Measurements from ENCODE around the gene CFAP57. TPM values are rescaled to one million over a fixed set of nuclear protein-coding genes. Genes with fewer than 3 reads are reported as not detected.

The CFAP57 gene
- total RNA-seq, 2 experiments from 2014 or later = not detected

DNA sequence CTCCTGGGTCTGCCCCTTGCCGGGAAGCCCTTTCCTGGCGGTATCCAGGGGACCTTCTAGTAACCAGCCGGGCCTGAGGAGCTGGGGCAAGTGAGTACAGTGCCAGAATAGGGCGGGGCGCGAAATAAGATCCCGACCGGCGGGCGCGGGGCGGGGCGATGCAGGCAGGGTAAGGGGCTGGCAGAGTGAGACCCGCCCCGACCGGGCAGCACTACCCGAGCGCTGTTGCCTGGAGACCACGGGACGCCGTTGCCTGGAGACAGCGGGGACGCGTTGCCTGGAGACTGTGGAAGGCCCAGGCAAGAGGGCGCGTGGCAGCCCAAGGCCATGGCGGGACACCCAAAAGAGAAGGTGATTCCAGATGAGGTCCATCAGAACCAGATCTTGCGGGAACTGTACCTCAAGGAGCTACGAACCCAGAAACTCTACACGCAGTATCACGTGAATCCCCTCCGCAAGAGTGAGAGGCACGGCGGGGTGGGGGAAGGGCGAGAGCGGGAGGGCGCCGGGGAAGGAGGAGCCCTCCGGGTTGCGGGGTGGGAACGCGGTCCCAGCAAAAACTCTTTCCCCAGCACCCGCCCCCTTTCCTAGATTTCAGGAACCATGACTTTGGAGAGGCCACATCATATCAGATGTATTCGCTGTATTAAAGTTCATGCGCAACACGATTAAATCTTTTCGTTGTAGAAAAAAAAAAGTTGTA is 24.4 kb upstream of the CFAP57 start:
- Mint-ChIP-seq H3K9me3 (no peaks in the 10 kb centered on the region), H3K27ac (no peak overlapping the region), H3K4me3 (peak overlapping the region; percentile 38), H3K27me3 (peaks cover 64% of the 10 kb centered on the region), H3K36me3 (no peaks in the 10 kb centered on the region), H3K4me1 (peaks cover 6% of the 10 kb centered on the region)
- DNase-seq (peak; percentile 51), ATAC-seq (ENCODE audit: low read depth) (no peak)
- POLR2A ChIA-PET = no interaction called here

DNA sequence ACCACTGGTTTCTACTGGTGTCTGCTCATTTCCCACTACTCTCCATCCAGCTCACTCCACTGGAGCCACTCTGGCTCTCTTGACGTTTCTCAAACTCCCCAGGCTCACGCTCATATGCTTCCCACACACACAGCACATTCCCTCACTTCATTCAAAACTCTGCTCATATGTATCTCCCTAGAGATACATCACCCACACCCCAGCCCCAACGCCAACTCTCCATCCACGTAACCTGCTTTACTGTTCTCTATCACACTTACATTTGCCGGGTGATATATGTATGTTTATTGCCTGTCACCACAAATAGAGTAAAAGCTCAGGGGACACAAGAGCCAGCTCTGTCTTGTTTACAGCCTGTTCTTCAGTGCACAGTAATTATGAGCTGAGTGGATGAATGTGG is 22.2 kb upstream of the CFAP57 start:
- Mint-ChIP-seq H3K27ac (no peak overlapping the region), H3K36me3 (no peaks in the 10 kb centered on the region), H3K27me3 (peaks cover 54% of the 10 kb centered on the region), H3K9me3 (no peaks in the 10 kb centered on the region), H3K4me3 (no peak overlapping the region), H3K4me1 (peaks cover 6% of the 10 kb centered on the region)
- ATAC-seq (ENCODE audit: low read depth) (no peak), DNase-seq (no peak)
- POLR2A ChIA-PET = no interaction called here

DNA sequence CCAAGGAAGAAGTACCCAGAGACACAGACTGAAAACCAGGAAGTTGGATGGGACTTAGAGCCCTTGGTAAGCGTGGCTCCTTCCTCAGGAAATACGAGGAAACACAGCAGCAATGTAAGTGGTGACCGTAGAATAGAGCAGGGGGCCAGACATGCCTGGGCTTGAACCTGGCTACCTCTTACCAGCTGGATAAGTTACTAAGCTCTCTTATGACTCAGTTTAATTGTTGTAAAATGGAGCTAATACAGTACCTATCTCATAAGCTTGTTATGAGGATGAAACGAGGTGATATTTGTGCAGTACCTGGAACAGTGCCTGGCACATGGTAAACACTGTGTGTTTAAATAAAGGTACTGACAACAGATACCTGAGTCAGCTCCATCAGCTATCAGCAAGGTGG is 19.3 kb upstream of the CFAP57 start:
- POLR2A ChIA-PET = no interaction called here
- Mint-ChIP-seq H3K9me3 (no peaks in the 10 kb centered on the region), H3K4me3 (no peak overlapping the region), H3K4me1 (peaks cover 5% of the 10 kb centered on the region), H3K27ac (no peak overlapping the region), H3K36me3 (no peaks in the 10 kb centered on the region), H3K27me3 (peaks cover 25% of the 10 kb centered on the region)
- no peak for DNase-seq
- no peak for ATAC-seq (ENCODE audit: low read depth)

DNA sequence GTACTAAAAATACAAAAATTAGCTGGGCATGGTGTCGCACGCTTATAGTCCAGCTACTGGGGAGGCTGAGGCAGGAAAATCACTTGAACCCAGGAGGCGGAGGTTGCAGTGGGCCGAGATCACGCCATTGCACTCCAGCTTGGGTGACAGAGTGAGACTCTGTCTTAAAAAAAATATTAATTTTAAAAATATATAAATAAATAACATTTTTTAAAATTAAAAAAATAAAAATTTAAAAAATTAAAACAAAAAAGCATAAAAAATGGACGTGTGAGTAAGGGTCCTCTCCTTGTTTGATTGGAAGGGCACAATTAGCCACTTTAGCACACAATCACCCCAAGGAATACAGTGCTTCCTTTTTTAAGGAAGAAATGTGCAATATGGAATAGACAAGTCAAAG is 18.7 kb upstream of the CFAP57 start:
- H3K4me1 Mint-ChIP-seq = peaks cover 5% of the 10 kb centered on the region
- H3K27ac Mint-ChIP-seq = no peak overlapping the region
- no peak for DNase-seq
- H3K36me3 Mint-ChIP-seq = no peaks in the 10 kb centered on the region
- POLR2A ChIA-PET = no interaction called here
- H3K27me3 Mint-ChIP-seq = peaks cover 20% of the 10 kb centered on the region
- H3K4me3 Mint-ChIP-seq = no peak overlapping the region
- H3K9me3 Mint-ChIP-seq = no peaks in the 10 kb centered on the region
- ATAC-seq (ENCODE audit: low read depth) = no peak

DNA sequence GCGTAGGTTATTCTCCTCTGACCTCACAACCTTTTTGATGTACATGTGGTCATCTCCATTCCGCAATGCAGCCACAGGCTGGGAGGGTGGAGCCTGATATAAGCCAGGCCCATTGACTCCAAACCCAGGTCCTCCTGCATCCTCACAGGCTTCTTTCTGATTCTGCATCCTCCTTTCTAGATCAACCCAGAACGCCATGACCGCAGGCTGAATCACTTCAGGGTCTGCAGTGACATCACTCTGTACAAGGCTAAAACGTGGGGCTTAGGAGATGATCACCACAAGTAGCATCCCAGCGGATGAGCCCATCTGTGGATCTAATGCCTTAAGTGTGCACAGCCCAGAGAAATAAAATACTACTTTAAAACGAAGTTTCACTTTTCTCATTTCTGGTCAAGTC is 16.1 kb upstream of the CFAP57 start:
- no peaks in the 10 kb centered on the region for H3K9me3 Mint-ChIP-seq
- DNase-seq (no peak), ATAC-seq (ENCODE audit: low read depth) (no peak)
- peaks cover 4% of the 10 kb centered on the region for H3K4me1 Mint-ChIP-seq
- no peak overlapping the region for H3K4me3 Mint-ChIP-seq
- H3K27me3 Mint-ChIP-seq = peaks cover 5% of the 10 kb centered on the region
- H3K27ac Mint-ChIP-seq = no peak overlapping the region
- no peaks in the 10 kb centered on the region for H3K36me3 Mint-ChIP-seq
- POLR2A ChIA-PET = no interaction called here

DNA sequence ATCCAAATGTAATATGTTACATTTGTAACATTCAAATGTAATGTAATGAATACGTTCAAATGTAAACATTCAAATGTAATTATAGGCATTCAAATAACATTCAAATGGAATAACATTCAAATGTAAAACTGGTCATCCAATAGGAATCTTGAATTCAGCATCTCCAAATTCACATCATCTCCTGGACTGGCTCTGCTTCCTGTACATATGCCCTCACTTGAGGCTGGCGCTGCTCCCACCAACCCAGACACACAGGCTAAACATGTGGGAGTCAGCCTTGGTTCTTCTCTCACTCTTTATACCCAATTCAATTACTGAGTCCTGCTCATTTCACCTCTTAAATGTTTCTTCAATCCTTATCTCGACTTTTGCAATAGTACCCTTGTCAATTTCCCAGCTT is 7.0 kb upstream of the CFAP57 start:
- Mint-ChIP-seq H3K4me1 (peaks cover 6% of the 10 kb centered on the region), H3K9me3 (no peaks in the 10 kb centered on the region), H3K36me3 (peaks cover 31% of the 10 kb centered on the region), H3K4me3 (no peak overlapping the region), H3K27ac (peak overlapping the region; percentile 14), H3K27me3 (no peaks in the 10 kb centered on the region)
- POLR2A ChIA-PET = interaction anchor here (0.6 kb wide), 1 partner anchor 640 kb away, joined by 3 read pairs; no protein-coding TSS in a partner anchor
- DNase-seq (no peak), ATAC-seq (ENCODE audit: low read depth) (no peak)

DNA sequence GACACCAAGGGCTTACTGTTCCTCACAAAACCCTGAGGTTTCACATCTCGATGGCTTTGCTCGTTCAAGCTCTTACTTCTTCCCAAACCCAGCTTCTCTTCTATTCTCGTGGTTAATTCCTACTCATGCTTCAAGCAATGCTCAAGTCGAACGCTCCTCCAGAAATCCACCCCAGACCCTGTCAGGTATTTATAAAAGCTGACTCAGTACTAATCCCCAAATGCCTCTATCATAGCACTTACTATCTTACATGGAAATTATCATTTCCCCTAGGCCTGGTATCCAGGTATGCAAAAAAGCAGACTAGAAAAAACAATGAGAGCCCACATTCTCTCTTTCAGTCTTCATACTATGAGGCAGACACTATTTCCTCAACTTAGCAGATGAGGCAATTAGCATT is 6.4 kb upstream of the CFAP57 start:
- Mint-ChIP-seq H3K36me3 (peaks cover 31% of the 10 kb centered on the region), H3K27me3 (no peaks in the 10 kb centered on the region)

DNA sequence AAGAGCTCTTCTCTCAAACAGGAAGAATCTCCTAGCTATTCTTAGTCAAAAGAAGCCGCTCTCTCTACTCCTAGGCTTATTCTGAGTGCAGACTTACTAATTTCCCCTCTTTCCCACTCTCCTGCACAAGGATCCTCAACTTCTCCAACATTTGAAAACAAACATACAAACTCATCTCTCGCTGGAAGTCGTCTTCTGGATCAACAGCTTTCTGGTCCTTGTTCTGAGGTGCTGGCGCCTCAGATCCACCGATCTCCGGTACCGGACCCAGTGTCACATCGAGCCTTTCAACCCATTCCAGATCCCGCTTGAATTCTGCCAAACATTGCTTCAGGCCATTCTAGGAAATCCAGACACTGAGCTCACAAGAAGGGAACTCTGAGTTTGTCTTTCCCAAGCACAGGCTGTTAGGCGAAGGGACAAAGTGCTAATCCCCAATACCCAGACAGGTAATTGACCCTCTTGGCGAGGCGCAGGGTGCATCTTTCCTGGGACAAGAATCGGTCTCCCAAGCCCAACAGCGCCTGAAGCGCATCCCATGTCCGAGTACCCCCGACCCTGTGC is 736 bp upstream of the CFAP57 start:
- Mint-ChIP-seq H3K4me3 (peak overlapping the region; percentile 94), H3K9me3 (peaks cover 1% of the 10 kb centered on the region), H3K27ac (peak overlapping the region; percentile 91), H3K4me1 (peaks cover 21% of the 10 kb centered on the region), H3K36me3 (peaks cover 14% of the 10 kb centered on the region), H3K27me3 (peaks cover 15% of the 10 kb centered on the region)
- ATAC-seq (ENCODE audit: low read depth) (no peak), DNase-seq (no peak)
- POLR2A ChIA-PET = interaction anchor here (1.1 to 1.5 kb wide), 2 partner anchors 197 to 404 kb away, joined by 4 to 5 read pairs; partner anchors contain the start of gene C1orf50

More for the DNA sequence above, 6.4 kb upstream of the CFAP57 start:
- DNase-seq (no peak), ATAC-seq (ENCODE audit: low read depth) (no peak)
- H3K4me3 Mint-ChIP-seq = no peak overlapping the region
- POLR2A ChIA-PET = no interaction called here
- peaks cover 12% of the 10 kb centered on the region for H3K4me1 Mint-ChIP-seq
- H3K9me3 Mint-ChIP-seq = no peaks in the 10 kb centered on the region
- H3K27ac Mint-ChIP-seq = no peak overlapping the region

DNA sequence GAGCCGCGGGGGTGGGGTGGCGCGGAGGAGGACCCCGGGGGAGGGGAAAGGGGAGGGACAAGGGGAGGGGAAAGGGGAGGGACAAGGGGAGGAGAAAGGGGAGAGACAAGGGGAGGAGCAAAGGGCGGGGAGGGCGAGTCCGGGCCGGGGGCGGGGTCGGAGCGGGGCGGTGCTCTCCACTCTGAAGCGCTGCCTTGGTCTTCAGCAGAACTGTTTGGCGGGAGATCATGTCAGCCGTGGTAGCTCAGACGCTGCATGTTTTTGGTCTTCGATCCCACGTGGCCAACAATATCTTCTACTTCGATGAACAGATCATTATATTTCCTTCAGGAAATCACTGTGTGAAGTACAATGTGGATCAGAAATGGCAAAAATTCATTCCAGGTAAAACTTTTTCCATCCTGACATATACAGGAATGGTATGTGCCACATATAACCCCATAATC is 420 bp downstream of the CFAP57 start:
- H3K36me3 Mint-ChIP-seq = peaks cover 7% of the 10 kb centered on the region
- peaks cover 19% of the 10 kb centered on the region for H3K27me3 Mint-ChIP-seq
- DNase-seq = no peak
- peaks cover 21% of the 10 kb centered on the region for H3K4me1 Mint-ChIP-seq
- H3K27ac Mint-ChIP-seq = peak overlapping the region; percentile 91
- H3K9me3 Mint-ChIP-seq = peaks cover 1% of the 10 kb centered on the region
- POLR2A ChIA-PET = interaction anchor here (1.1 to 1.5 kb wide), 2 partner anchors 196 to 477 kb away, joined by 4 to 5 read pairs; no protein-coding TSS in a partner anchor
- ATAC-seq (ENCODE audit: low read depth) = peak; percentile 69
- peak overlapping the region; percentile 94 for H3K4me3 Mint-ChIP-seq

DNA sequence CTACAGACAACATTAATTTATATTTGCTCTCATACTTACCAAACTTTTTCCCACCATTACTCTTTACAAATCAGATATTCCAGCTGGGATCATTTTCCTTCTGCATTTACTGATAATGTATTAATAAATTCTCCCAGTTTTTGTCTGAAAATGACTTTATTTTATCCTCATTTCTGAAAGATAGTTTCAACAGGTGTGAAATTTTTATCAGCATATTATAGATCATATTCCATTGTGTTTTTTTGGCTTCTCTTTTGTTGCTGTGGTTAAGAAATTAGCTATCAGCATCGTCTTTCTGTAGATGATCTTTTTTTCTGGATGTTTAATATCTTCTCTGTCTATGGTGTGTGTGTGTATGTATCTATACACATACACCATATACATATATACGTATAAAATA is 2.7 kb downstream of the CFAP57 start:
- H3K4me3 Mint-ChIP-seq = no peak overlapping the region
- peaks cover 22% of the 10 kb centered on the region for H3K27me3 Mint-ChIP-seq
- H3K36me3 Mint-ChIP-seq = peaks cover 4% of the 10 kb centered on the region
- H3K4me1 Mint-ChIP-seq = peaks cover 17% of the 10 kb centered on the region
- DNase-seq (no peak), ATAC-seq (ENCODE audit: low read depth) (no peak)
- H3K27ac Mint-ChIP-seq = no peak overlapping the region
- POLR2A ChIA-PET = interaction anchor here (0.6 kb wide), 1 partner anchor 195 kb away, joined by 3 read pairs; no protein-coding TSS in a partner anchor
- H3K9me3 Mint-ChIP-seq = peaks cover 1% of the 10 kb centered on the region

DNA sequence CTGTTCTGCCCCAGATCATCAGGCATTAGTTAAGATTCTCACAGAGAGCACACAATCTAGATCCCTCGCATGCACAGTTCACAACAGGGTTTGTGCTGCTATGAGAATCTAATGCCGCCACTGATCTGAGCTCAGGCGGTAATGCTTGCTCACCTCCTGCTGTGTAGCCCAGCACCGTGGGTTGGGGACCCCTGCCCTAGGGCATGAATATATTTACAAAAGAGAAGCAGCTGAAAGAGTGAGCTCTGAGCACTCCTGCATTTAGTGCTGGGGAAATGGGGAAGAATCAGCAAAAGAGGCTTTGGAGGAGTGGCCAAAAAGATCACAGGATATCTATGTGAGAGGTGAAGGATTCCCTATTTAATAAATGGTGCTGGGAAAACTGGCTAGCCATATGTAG is 5.6 kb downstream of the CFAP57 start:
- ATAC-seq (ENCODE audit: low read depth) = no peak

DNA sequence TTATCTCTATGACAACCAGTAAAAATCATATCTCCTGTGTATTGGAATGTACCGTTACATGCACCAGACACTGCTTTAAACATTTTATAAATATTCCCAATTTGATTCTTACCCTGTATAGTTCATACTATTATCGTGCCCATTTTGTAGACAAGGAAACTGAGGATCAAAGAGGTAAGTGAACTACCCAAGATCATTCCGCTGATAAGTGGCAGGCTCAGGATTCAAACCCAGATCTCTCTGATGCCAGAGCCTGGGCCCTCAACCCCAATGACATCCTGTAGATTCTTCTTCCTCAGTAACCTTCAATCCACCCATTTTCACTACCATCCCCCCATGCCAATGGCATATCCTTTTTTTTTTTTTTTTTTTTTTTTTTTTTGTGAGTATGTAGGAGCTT is 12.3 kb downstream of the CFAP57 start:
- no peak for DNase-seq
- no peaks in the 10 kb centered on the region for H3K9me3 Mint-ChIP-seq
- POLR2A ChIA-PET = no interaction called here

More for the DNA sequence above, 5.6 kb downstream of the CFAP57 start:
- Mint-ChIP-seq H3K9me3 (peaks cover 1% of the 10 kb centered on the region), H3K4me3 (no peak overlapping the region), H3K4me1 (no peaks in the 10 kb centered on the region), H3K27ac (no peak overlapping the region), H3K36me3 (no peaks in the 10 kb centered on the region), H3K27me3 (peaks cover 32% of the 10 kb centered on the region)
- DNase-seq = no peak
- POLR2A ChIA-PET = no interaction called here

DNA sequence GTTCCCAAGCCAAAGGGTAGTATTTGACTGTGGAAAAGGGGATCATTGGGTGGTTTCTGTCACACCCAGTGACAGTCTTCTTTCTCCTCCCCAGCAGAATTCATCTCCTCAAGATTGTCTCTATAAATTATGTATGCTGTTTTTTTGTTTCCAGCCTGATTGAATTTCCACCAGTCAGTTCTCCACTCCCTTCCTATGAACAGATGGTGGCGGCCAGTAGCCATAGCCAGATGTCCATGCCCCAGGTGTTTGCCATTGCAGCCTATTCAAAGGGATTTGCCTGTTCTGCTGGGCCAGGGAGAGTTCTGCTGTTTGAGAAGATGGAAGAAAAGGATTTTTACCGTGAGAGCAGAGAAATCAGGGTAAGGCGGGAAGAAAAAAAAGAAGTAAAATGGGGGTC is 12.9 kb downstream of the CFAP57 start:
- H3K27me3 Mint-ChIP-seq = peaks cover 14% of the 10 kb centered on the region
- no peak overlapping the region for H3K4me3 Mint-ChIP-seq
- POLR2A ChIA-PET = no interaction called here
- H3K4me1 Mint-ChIP-seq = no peaks in the 10 kb centered on the region
- no peak for ATAC-seq (ENCODE audit: low read depth)
- H3K27ac Mint-ChIP-seq = no peak overlapping the region
- H3K36me3 Mint-ChIP-seq = no peaks in the 10 kb centered on the region
- peaks cover 4% of the 10 kb centered on the region for H3K9me3 Mint-ChIP-seq
- no peak for DNase-seq

More for the DNA sequence above, 12.3 kb downstream of the CFAP57 start:
- H3K4me3 Mint-ChIP-seq = no peak overlapping the region
- no peaks in the 10 kb centered on the region for H3K36me3 Mint-ChIP-seq
- H3K27ac Mint-ChIP-seq = no peak overlapping the region
- no peaks in the 10 kb centered on the region for H3K4me1 Mint-ChIP-seq
- peaks cover 14% of the 10 kb centered on the region for H3K27me3 Mint-ChIP-seq
- no peak for ATAC-seq (ENCODE audit: low read depth)

DNA sequence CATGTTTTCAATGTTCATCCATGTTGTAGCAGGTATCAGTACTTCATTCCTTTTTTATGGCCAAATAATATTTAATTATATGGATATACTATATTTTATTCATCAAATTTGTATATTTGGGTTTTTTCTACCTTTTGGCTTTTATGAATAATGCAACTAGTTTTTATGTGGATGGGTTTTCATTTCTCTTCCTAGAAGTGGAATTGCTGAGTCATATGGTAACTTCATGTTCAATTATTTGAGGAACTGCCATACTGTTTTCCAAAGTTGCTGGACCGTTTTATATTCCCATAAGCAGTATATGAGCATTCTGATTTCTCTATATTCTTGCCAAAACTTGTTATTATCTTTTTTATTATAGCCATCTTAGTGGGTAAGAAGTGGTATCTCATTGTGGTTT is 16.0 kb downstream of the CFAP57 start:
- peaks cover 2% of the 10 kb centered on the region for H3K36me3 Mint-ChIP-seq
- DNase-seq (no peak), ATAC-seq (ENCODE audit: low read depth) (no peak)
- H3K4me3 Mint-ChIP-seq = no peak overlapping the region
- peaks cover 9% of the 10 kb centered on the region for H3K27me3 Mint-ChIP-seq
- no peaks in the 10 kb centered on the region for H3K4me1 Mint-ChIP-seq
- H3K27ac Mint-ChIP-seq = no peak overlapping the region
- H3K9me3 Mint-ChIP-seq = peaks cover 13% of the 10 kb centered on the region
- POLR2A ChIA-PET = no interaction called here

Data from activated naive CD8-positive, alpha-beta T cell treated with anti-CD3 and anti-CD28 coated beads, Interleukin-2, amount 10 ng/mL, durations not matched to agents 7 days and 5 days (primary cell).